ENCODE measurements around the gene VEZT.

Gene VEZT

DNA sequence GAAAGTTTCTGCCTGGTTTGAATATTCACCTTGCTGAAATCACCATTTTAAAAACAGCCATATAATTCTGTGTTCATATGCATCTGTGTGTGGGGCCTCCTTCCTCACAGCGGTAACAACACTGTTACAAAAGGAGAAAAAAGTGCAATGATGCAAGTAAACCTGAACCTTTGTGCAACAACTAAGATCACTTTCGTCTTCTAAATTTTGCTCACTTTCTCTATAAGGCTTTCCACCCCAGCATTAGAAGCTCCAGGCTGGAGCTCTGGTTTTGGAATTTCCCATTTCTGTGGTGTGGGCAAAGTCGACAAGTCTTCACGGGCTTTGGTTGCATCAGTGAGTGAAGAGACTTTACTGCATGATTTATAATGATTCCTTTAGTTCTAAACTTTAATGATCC is 18.7 kb upstream of the VEZT start:
- no peak for DNase-seq (ENCODE audit: low read depth in 2 of 2)

DNA sequence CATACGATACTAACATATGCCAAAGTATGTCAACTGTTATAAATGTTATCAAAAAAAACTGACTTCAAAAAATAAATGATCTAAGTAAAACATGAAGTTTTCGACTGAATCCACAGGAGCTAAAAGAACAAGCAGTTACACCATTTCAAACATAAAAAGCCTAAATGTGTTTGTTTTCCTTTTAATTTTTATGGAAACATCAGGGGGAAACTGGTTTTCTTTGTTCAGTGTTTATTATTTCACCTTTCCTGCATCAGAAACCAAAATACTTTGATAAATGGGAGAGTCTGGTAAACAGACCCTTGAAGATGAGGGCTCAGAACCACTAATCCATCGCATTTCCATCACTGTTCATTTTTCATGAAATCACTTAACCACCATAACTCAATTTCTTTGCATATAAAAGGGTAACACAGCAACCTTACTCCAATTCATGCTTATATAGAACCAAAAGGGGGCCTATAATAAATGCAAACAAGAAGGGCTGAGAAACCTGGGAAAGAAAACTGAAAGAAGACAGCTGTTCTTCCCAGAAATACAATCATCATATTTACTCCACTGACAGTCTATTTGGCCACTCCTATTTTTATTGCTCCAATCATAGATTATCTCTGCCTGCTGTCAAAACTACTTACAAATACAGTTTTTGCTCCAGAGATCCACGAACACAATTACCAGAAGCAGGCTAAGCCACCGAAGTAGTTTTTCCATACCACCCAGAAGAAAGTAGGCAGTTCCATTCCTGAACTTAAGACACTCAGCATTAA is 17.3 kb upstream of the VEZT start:
- no peak for DNase-seq (ENCODE audit: low read depth in 2 of 2)

DNA sequence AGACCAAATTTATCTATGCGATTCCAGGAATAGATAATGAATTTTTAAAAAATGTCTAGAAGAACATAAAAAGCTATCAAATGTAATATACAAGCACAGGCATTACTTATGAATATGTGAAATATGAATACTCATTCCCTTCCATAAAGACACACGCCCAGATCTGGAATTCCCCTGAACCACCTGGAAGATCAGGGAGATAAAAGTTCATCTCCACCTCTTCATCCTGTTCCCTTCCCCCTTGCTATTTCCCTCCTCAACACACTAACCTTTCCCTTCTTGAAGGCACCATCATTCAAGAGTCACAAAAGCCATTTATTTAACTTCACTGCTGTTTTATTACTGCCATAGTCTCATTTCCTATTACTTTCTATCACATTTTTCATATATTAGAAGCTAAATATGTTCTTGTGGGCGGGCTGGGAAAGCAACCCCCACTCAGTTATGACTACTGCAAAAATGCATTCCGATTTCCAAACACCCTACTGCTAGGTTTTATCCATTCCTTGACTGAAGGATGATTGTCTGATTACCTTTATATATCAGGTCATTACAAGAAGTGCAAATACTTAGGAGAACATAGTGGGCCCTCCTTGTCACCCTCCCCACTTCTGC is 16.4 kb upstream of the VEZT start:
- DNase-seq (ENCODE audit: low read depth in 2 of 2), result no peak

DNA sequence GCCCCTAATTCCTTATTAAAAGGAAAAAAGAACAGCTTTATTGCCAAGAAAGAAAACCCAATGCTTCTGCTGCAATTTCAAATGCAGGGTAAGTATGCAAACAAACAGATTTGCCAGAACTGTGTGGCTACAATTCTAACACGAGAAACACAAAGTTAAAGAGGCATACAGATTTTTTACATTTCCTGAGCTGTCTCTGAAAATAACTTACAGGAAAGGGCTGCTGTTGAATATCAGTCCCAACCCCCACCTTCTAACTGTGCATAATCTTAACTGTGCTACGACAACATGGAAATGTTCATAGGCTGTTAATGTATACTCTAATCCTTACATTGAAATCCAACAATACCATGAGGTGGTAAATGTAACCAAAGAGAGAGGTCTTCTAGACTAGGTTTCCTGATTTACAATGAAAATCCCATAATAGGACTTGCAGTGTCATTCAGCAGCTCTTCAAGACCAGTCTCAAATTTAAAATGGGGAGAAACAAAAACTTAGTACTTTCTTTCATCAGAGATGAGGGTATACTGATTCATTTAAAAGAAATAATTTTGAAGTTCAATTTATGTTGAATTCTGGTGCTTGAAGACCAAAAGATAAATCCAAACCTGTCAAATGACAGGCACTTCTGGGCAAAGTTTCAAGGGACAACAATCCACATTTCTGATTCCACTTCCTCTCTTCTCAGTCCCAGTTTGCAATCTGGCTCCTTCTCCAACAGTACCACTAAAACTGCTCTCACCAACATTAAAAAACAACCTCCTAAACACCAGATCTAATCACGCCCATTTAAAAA is 14.7 kb upstream of the VEZT start:
- DNase-seq (ENCODE audit: low read depth in 2 of 2), result no peak

DNA sequence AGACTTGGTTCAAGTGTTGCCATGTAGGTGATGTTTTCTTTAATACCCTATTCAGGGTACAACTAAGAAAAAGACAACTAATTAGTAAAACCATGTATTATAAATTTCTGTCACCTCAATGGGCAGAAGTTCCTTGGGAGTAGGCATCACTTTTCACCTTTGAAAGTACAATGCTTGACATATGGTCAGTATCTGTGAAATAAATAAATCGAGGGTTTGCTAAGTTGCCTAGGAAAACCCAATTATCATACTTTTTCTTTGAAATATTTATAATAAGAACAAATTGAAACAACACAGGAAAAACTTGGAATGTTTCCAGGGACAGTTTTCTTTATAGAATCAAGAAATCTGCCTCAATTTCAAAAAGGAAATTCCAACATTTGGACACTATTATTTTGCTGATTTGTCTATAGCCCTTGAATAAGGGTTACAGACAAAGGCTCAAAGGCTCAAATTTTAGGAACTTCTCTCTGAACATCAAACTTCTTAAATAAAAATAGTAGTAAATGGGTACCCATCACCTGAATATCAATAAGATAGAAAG is 14.0 kb upstream of the VEZT start:
- no peak for DNase-seq (ENCODE audit: low read depth in 2 of 2)

DNA sequence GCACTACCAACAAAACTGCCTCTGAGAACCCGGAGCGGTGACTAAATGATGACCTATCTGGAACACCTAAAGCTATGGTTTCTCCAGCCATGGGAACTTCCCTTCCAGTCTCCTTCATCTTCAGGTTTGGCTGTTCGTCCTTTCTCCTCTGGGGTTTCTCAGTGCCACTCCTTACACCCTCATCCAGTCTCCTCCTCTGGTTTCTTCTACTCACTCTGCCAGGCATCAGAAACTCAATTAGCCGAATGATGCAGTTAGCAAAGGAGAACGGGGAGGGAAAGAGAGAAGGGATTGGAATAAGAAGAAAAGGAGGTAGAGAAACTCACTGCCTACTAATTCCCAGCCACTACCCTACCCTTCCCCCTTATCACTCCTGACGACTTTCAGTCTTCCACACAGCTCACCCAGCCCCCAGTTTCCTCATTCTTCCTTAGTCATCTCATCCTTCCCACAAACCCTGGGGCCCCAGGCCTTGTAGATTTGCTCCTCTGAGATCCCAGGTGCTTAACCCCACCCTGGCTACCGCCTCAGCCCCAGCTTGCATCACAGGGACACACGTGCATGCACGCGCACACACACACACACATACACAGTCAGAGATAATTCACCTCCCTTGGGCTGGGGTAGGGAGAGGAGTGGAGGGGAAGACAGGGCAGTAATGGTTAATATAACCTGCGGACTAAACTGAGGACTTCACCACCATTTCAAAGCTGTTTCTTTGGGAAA is 13.3 kb upstream of the VEZT start:
- DNase-seq (ENCODE audit: low read depth in 2 of 2), result no peak

DNA sequence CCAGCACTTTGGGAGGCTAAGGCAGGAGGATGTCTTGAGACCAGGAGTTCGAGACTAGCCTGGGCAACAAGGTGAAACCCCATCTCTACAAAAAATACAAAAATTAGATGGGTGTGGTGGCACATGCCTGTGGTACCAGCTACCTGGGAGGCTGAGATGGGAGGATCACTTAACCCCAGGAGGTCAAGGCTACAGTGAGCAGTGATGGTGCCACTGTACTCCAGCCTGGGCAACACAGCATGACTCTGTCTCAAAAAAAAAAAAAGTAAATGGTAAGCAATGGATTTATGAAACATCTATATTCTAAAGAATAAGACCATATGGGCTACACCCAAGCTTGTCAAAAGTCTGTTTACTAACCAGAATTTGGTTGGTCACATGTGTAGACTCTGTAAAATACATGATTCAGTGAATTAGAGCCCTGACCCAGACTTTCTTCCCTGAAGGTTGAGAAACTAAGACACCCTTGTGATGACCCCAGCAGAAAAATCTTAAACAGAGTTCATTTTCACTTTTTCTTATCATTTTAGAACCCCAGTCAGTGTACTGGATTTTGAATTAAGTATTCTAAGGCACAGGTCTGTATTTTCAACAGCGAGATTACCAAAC is 12.5 kb upstream of the VEZT start:
- DNase-seq (ENCODE audit: low read depth in 2 of 2), result no peak

DNA sequence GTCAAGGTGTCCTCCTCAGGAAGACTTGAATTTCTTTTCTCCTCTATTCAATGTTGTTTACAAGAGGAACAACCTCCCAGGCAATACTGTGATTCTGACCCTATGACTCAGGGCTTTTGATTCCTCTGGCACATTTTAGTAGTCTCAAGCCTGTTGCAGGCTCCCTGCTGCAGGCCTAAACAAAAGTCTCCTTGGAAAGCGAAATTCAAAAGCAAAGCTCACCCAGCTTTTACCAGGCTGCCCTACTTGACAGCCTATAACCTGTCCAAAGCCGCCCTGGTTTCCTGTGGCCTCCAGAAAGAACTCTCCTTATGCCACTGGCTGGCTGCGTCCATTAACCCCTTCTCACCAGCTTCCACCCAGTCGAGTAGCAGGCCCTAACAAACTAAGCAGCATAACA is 11.9 kb upstream of the VEZT start:
- no peak for DNase-seq (ENCODE audit: low read depth in 2 of 2)

DNA sequence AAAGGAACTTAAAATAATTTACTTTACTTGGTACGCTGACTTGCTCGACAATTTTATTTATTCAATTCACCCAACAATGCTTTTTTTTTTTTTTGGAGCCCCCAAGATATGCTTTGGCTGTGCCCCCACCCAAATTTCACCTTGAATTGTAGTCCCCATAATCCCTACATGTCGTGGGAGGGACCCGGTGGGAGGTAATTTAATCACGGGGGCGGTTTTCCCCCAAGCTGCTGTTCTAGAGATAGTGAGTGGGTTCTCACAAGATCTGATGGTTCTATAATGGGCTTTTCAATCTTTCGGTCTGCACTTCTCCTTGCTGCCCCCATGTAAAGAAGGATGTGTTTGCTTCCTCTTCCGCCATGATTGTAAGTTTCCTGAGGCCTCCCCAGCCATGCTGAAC is 10.7 kb upstream of the VEZT start:
- no peak for DNase-seq (ENCODE audit: low read depth in 2 of 2)

DNA sequence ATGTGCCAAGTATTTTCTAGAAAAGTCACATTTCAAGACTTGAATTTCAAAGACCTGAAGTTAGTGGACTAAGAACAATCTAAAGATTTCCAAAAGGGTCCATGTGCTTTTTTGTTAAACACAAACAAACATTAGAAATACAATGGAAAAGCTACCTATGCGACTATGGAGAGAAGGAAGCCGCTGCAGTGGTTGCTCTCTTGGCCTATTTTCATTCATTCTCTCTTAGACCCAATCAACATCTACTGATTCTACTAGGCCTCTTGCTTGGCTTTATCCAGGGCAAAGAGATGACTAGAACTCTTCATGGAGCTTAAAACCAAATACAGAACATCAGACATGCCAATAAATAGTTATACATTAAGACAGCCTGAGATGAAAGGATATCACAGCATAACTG is 10.2 kb upstream of the VEZT start:
- DNase-seq (ENCODE audit: low read depth in 2 of 2), result no peak

DNA sequence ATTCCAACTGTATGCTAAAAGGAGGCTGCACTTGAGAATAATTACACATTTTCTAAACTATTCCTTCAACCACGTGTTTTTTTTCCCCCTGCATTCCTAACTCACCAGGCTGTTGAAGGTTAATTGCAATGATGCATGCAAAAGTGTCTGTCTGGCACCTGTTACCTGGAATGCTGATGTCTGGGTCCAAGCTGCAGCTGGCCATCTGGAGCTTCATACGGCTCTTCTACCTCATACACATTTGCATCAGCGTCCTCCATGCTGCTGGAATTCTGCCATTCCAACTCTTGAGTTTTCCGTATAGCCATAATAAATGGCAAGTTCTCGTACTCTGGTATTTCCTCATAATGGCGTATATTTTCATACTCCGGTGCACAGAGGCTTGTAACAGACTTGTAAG is 8.9 kb upstream of the VEZT start:
- DNase-seq (ENCODE audit: low read depth in 2 of 2), result no peak

DNA sequence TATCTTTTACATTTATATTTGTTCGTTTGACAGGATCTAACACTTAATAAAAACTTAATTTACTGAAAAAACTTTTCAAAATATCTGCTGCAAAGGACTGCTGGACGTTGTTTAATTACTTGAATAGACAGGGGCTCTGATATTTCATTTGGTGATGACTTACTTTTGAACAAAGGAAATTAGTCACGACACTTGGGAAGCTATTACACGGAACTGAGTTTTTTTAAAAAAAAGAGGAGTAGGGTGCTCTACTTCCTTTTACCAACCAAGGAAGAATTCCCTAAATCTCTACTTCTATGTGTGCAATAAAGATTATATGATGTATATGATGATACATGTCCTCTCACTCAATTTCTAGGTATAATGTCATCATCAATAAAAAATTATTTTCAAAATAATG is 5.0 kb upstream of the VEZT start:
- no peak for DNase-seq (ENCODE audit: low read depth in 2 of 2)

DNA sequence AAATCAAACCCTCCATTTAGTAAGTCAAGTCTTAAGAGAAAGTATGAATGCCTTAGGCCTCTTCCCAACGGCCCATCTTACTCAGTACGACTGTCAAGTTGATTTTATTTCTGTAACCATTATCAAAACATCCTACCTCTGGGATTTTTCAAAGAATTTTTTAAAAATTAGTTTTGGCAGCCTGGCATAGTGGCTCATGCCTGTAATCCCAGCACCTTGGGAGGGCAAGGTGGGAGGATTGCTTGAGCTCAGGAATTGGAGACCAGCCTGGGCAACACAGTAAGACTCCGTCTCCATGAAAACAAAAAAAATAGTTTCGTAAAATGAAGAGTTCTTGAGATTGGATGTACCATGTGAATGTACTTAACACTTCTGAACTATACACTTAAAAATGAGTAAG is 4.5 kb upstream of the VEZT start:
- no peak for DNase-seq (ENCODE audit: low read depth in 2 of 2)

DNA sequence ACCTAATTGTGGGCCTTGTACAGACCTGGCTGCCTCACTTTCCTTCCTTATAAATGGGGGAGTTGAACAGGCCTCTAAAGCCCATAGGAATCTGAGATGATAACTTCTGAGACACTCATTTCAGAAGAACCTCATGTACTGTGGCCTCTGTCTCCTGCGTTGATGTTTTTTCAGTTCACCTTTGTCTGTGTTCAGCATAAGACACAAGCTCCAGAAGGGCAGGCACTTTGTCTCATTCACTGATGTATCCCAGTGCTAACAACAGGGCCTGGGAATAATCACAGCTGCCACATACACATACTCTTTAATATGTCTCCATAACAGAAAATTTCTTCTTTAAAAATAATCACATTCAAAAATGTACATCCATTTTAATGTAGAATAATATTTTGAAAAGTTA is 3.7 kb upstream of the VEZT start:
- no peak for DNase-seq (ENCODE audit: low read depth in 2 of 2)

DNA sequence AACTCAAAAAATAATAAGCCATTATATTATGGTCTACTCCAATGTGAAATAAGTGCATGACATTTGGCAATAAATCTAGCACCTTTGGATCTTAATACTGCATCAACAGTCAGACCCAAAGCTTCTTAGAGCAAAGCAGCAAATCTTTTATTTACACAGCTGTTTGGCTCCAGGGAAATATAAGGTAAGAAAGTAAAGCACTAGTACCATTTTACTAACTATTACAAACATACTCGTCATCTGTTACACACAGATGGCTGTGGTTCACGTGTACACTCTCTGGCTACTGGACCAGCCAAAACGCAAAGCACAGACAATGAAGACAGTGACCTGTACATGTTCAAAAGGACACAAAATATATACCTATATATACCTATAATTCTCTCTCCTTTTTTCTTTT is 3.1 kb upstream of the VEZT start:
- no peak for DNase-seq (ENCODE audit: low read depth in 2 of 2)

DNA sequence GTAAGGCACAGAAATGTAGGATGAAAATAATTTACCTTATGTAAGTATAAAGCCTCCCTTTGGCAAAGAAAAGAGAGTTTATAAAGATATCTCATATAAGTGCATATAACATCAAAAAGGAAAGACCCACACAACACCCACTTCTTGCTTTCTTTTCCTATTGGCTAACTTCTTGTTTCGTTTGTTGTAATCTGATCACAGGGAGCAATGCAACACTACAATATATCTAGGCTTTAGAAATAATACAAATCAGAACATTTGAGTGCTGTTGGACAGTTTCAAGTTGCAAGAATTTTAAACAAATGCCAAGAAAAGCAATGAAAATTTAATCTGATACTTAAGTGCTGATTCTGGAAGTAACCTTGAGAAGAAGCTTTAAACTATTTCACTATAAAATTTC is 1.7 kb upstream of the VEZT start:
- DNase-seq (ENCODE audit: low read depth in 2 of 2), result no peak

DNA sequence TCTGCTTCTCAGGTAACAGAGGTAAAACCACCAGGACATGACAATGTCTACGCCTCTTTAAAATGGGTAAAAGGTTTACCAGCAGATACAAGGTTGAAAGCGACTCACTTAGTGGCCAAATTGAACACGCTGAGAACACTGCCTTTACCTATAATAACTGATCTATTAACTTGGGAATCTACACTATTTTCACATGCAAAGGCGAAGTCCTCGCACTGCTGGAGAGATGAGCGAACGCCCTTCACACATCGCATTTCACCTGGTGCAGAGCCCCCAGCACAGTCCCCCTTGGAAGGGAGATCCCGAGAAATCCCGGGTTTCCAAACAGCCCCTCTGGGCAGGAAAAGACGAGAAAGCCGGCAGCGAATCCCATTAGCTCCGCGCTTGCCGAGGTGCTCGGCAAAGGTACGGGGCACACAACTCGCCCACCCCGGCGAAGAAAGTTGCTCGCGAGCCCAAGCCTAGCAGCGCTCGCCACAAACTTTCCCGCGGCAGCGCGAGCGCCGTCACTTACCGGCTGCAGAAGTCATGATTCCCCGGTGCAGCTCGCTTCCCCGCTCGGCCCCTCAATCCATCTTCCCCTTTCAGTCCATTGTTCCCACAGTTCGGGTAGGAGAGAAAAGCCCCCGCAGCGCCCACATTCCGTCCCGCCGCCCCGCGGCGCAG is 763 bp upstream of the VEZT start:
- no peak for DNase-seq (ENCODE audit: low read depth in 2 of 2)

DNA sequence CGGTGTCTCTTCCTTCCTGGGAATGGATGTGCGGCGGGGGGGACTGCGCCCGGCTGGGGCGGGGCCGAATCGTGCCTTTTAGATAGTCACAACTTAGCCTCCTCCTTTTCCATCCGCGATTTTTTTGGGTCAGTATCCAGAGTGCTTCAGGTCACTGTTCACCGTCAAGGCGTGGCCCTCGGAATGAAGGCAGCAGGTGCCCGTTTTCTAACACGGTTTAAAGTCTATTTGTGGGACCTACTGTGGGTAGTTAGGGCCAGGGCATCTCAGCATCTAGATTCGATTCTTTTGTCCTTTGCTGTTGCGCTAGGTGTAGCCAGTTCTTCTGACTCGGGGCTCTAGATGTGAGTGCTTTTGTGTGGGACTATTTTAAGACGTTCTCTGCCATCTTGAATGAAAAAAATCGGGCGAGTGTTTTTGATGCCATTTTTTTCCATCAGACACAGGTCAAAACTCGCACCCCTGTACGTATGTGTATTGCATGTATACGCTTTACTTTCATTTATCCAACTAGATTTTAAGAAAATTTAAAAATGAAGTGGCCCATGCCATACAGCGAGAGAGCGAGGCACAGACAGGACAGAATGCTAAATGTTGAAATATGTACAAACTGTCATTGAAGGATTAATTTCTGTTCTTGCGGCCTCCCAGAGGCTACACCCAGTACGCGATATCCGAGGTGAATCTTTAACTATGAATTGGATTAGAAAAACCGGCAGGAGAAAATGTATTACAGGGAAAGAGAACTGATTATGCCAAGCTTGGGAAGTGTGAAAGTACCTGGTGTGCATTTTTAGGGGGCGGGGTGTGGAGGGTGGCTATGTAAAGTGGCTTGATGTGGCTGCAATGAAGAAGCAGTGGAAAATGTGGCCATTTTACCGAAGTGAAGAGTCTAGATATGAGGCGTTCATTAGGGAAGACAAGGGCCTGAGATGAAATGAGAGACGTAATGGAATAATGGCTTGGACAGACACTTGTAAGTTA is 835 bp downstream of the VEZT start:
- peak; percentile 8 to 37 for DNase-seq (ENCODE audit: low read depth in 2 of 2)

DNA sequence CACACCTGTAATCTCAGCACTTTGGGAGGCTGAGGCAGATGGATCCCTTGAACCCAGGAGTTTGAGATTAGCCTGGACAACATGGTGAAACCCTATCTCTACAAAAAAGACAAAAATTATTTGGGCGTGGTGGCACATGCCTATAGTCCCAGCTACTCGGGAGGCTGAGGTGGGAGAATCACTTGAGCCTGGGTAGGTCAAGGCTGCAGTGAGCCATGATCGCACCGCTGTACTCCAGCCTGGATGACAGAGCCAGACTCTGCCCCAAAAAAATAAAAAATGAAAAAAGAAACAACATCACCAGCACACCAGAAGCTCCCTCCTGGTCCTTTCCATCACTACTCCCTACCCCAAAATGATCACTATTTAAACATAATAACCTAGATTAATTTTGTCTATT is 2.6 kb downstream of the VEZT start:
- DNase-seq (ENCODE audit: low read depth in 2 of 2), result no peak

DNA sequence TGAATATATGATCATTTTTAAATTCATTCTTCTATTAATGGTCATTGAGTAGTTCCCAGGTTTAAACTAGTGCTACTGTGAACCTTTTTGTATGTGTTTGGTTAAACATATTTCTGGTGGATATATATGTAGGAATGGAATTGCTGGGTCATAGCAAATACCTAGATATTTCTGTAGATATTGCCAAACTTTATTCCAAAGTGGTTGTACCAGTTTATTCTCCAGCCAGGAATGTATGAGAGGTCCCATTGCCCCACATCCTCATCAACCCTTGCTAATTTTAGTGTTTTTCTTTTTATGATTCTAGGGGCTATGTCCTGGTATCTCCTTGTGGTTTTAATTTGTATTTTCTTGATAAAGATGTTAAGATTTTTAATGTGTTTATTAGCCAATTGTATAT is 3.1 kb downstream of the VEZT start:
- DNase-seq (ENCODE audit: low read depth in 2 of 2), result no peak

Data from stimulated activated CD4-positive, alpha-beta T cell treated with anti-CD3 and anti-CD28 coated beads, Interleukin-1b, Interleukin-23, amount 100 ng/mL, for 4 hours (primary cell).